Neural cell (in vitro differentiated cells): Measurements from ENCODE around the gene TMEM176B. TPM values are rescaled to one million over a fixed set of nuclear protein-coding genes. Genes with fewer than 3 reads are reported as not detected.

Source experiments
- H2AFZ ChIP-seq: fragments of 200-600, 300-800 bp; sonication (generic), shearing (Covaris generic); 2 replicates; pipeline ENCODE4 v1.6.0; 2014; ENCODE audit warnings: low read depth, mild to moderate bottlenecking, antibody characterized with exemption, low read length, moderate library complexity
- H3F3A ChIP-seq: fragments of 200-600 bp; shearing (Covaris generic); 2 replicates; pipeline ENCODE4 v1.6.1; 2016; ENCODE audit warnings: mild to moderate bottlenecking, moderate library complexity, mixed read lengths, antibody characterized with exemption, low read length; ENCODE audit not compliant: insufficient read depth, poor library complexity, severe bottlenecking
- H3K27ac ChIP-seq: fragments of 200-600, 300-800 bp; sonication (generic), shearing (Covaris generic); 2 replicates; pipeline ENCODE4 v1.5.1; 2014; ENCODE audit warnings: mild to moderate bottlenecking, low read length, moderate library complexity
- H3K27me3 ChIP-seq: fragments of 300-800, 200-600 bp; sonication (generic), shearing (Covaris generic); 2 replicates; pipeline ENCODE4 v1.6.0; 2014; ENCODE audit warnings: mild to moderate bottlenecking, low read depth, low read length, moderate library complexity; ENCODE audit not compliant: insufficient read depth
- H3K36me3 ChIP-seq: fragments of 300-800, 200-600 bp; sonication (generic), shearing (Covaris generic); 2 replicates; pipeline ENCODE4 v1.5.1; 2014; ENCODE audit warnings: mild to moderate bottlenecking, antibody characterized with exemption, low read length, moderate library complexity; ENCODE audit not compliant: insufficient read depth
- H3K4me2 ChIP-seq: fragments of 300-800, 200-600 bp; sonication (generic), shearing (Covaris generic); 2 replicates; pipeline ENCODE4 v1.6.0; 2014; ENCODE audit warnings: mild to moderate bottlenecking, low read length
- H3K4me3 ChIP-seq: fragments of 300-800, 200-600 bp; sonication (generic), shearing (Covaris generic); 2 replicates; pipeline ENCODE4 v1.5.1; 2014; ENCODE audit warnings: mild to moderate bottlenecking, low read length, moderate library complexity
- H3K79me2 ChIP-seq: fragments of 200-600 bp; shearing (Covaris generic); replicated peaks from 2 replicates; pipeline ENCODE4 v1.6.0; 2014; ENCODE audit warnings: mild to moderate bottlenecking, low read length, moderate library complexity; ENCODE audit not compliant: insufficient read depth
- H3K9ac ChIP-seq: fragments of 300-800, 200-600 bp; sonication (generic), shearing (Covaris generic); 2 replicates; pipeline ENCODE4 v1.6.1; 2016; ENCODE audit warnings: mild to moderate bottlenecking, low read length, mixed read lengths
- H3K9me2 ChIP-seq: fragments of 200-600 bp; shearing (Covaris generic); 2 replicates; pipeline ENCODE4 v1.6.1; 2016; ENCODE audit warnings: mild to moderate bottlenecking, low read length, mixed read lengths; ENCODE audit not compliant: insufficient read depth
- H3K9me3 ChIP-seq: fragments of 200-600, 300-800 bp; sonication (generic), shearing (Covaris generic); 2 replicates; pipeline ENCODE4 v1.6.1; 2016; ENCODE audit warnings: mild to moderate bottlenecking, mixed run types, low read length, moderate library complexity, mixed read lengths
- H4K20me1 ChIP-seq: fragments of 200-600 bp; shearing (Covaris generic); 2 replicates; pipeline ENCODE4 v1.6.1; 2016; ENCODE audit warnings: mild to moderate bottlenecking, mixed run types; ENCODE audit not compliant: insufficient read depth
- CTCF ChIP-seq: fragments of 450-650 bp; IDR thresholded peaks from 2 replicates; pipeline ENCODE4 v1.5.1; 2014; ENCODE audit warnings: antibody characterized with exemption, mild to moderate bottlenecking, moderate library complexity; ENCODE audit not compliant: poor library complexity, severe bottlenecking
- EP300 ChIP-seq: fragments of 450-650 bp; conservative IDR thresholded peaks from 2 replicates; pipeline ENCODE4 v1.6.1; 2014; ENCODE audit warnings: antibody characterized with exemption, mild to moderate bottlenecking, moderate library complexity; ENCODE audit not compliant: poor library complexity, severe bottlenecking
- EZH2 ChIP-seq: fragments of 200-600, 300-800 bp; shearing (Covaris generic), sonication (generic); IDR thresholded peaks from 2 replicates; pipeline ENCODE4 v1.6.1; 2014; ENCODE audit warnings: antibody characterized with exemption, low read length, borderline replicate concordance, mild to moderate bottlenecking; ENCODE audit not compliant: insufficient read depth, poor library complexity, severe bottlenecking
- MXI1 ChIP-seq: fragments of 450-650 bp; conservative IDR thresholded peaks from 2 replicates; pipeline ENCODE4 v1.6.1; 2014; ENCODE audit warnings: antibody characterized with exemption, mild to moderate bottlenecking; ENCODE audit not compliant: poor library complexity, severe bottlenecking
- POLR2AphosphoS5 ChIP-seq: IDR thresholded peaks from 2 replicates; pipeline ENCODE4 v1.6.1; 2012
- RAD21 ChIP-seq: fragments of 450-650 bp; conservative IDR thresholded peaks from 2 replicates; pipeline ENCODE4 v1.6.1; 2014; ENCODE audit warnings: antibody characterized with exemption, mild to moderate bottlenecking, moderate library complexity
- REST ChIP-seq: IDR thresholded peaks from 2 replicates; pipeline ENCODE4 v1.6.1; 2012; ENCODE audit warnings: borderline replicate concordance
- SMC3 ChIP-seq: fragments of 450-650 bp; conservative IDR thresholded peaks from 2 replicates; pipeline ENCODE4 v1.6.1; 2014; ENCODE audit warnings: antibody characterized with exemption, mild to moderate bottlenecking, moderate library complexity; ENCODE audit not compliant: poor library complexity
- TAF1 ChIP-seq: IDR thresholded peaks from 2 replicates; pipeline ENCODE4 v1.6.1; 2012; ENCODE audit warnings: low read depth
- polyA plus RNA-seq: library from polyadenylated mRNA; depleted of rRNA; stranded (reverse); fragments of >200 nt; gene quantifications from 2 replicates; pipeline ENCODE4 v1.2.3, GENCODE V29; 2014

The TMEM176B gene
- polyA plus RNA-seq, 1 donor from 2014 or later = 1.9 TPM

GRCh38 chr7:150766334-150766709 lies 33.8 kb downstream of the TMEM176B start:
- Histone ChIP-seq H3K27ac (no peak overlapping the region), H3K27me3 (no peaks in the 10 kb centered on the region), H2AFZ (no peak overlapping the region), H3K79me2 (no peaks in the 10 kb centered on the region), H3K9me2 (no peaks in the 10 kb centered on the region), H3K36me3 (no peaks in the 10 kb centered on the region), H4K20me1 (no peaks in the 10 kb centered on the region), H3K9ac (no peak overlapping the region), H3K4me3 (no peak overlapping the region), H3F3A (no peaks in the 10 kb centered on the region), H3K4me2 (no peak overlapping the region), H3K9me3 (no peaks in the 10 kb centered on the region)
- TF ChIP-seq REST = no peak
- TF ChIP-seq SMC3 = no peak
- TF ChIP-seq CTCF = no peak
- no peak for TF ChIP-seq POLR2AphosphoS5
- TF ChIP-seq EP300 = no peak
- no peak for TF ChIP-seq EZH2
- TF ChIP-seq MXI1 = no peak
- TF ChIP-seq TAF1 = no peak
- TF ChIP-seq RAD21 = no peak

GRCh38 chr7:150759479-150759878 lies 40.7 kb downstream of the TMEM176B start:
- no peak for TF ChIP-seq TAF1
- Histone ChIP-seq H3F3A (no peaks in the 10 kb centered on the region), H3K4me2 (no peak overlapping the region)

GRCh38 chr7:150756858-150757257 lies 43.3 kb downstream of the TMEM176B start:
- Histone ChIP-seq H4K20me1 (no peaks in the 10 kb centered on the region), H3K4me2 (no peak overlapping the region), H3K4me3 (no peak overlapping the region), H3K79me2 (no peaks in the 10 kb centered on the region), H3K9me2 (no peaks in the 10 kb centered on the region), H3F3A (no peaks in the 10 kb centered on the region), H3K9me3 (no peaks in the 10 kb centered on the region), H3K36me3 (no peaks in the 10 kb centered on the region), H2AFZ (no peak overlapping the region), H3K27me3 (no peaks in the 10 kb centered on the region), H3K9ac (no peak overlapping the region), H3K27ac (no peak overlapping the region)
- TF ChIP-seq SMC3 (no peak), RAD21 (peak; percentile 39), CTCF (peak; percentile 24)

More at GRCh38 chr7:150759479-150759878, 40.7 kb downstream of the TMEM176B start:
- H3K79me2 ChIP-seq = no peaks in the 10 kb centered on the region
- no peaks in the 10 kb centered on the region for H3K27me3 ChIP-seq
- no peaks in the 10 kb centered on the region for H3K9me2 ChIP-seq
- no peaks in the 10 kb centered on the region for H3K9me3 ChIP-seq
- no peak overlapping the region for H2AFZ ChIP-seq
- no peak overlapping the region for H3K27ac ChIP-seq
- no peak overlapping the region for H3K9ac ChIP-seq
- H4K20me1 ChIP-seq = no peaks in the 10 kb centered on the region
- H3K4me3 ChIP-seq = no peak overlapping the region
- no peaks in the 10 kb centered on the region for H3K36me3 ChIP-seq
